IPS-18a (cell line): ENCODE data around the gene CD4.

Experiments
- H3K27ac ChIP-seq: one replicate; pipeline ENCODE4 v1.5.1; 2013; ENCODE audit warnings: low read length
- H3K27me3 ChIP-seq: one replicate; pipeline ENCODE4 v1.6.1; 2013; ENCODE audit warnings: mild to moderate bottlenecking, low read length; ENCODE audit not compliant: control insufficient read depth, insufficient read depth
- H3K36me3 ChIP-seq: one replicate; pipeline ENCODE4 v1.6.1; 2013; ENCODE audit warnings: low read depth, low read length; ENCODE audit not compliant: control insufficient read depth
- H3K4me1 ChIP-seq: one replicate; pipeline ENCODE4 v1.6.1; 2013; ENCODE audit warnings: low read depth, low read length; ENCODE audit not compliant: control insufficient read depth
- H3K4me3 ChIP-seq: one replicate; pipeline ENCODE4 v1.5.1; 2013; ENCODE audit warnings: low read length
- H3K9ac ChIP-seq: one replicate; pipeline ENCODE4 v1.6.1; 2013; ENCODE audit warnings: mild to moderate bottlenecking, low read length, moderate library complexity
- H3K9me3 ChIP-seq: one replicate; pipeline ENCODE4 v1.6.1; 2013; ENCODE audit warnings: low read depth, low read length; ENCODE audit not compliant: control insufficient read depth

The CD4 gene

GRCh38 chr12:6766651-6767349 is 22.5 kb upstream of the CD4 start:
- Histone ChIP-seq H3K4me3 (peak overlapping the region; percentile 80), H3K27ac (no peak overlapping the region), H3K36me3 (peaks cover 11% of the 10 kb centered on the region), H3K27me3 (no peaks in the 10 kb centered on the region), H3K9me3 (no peaks in the 10 kb centered on the region), H3K9ac (peak overlapping the region; percentile 47), H3K4me1 (peaks cover 30% of the 10 kb centered on the region)

GRCh38 chr12:6767353-6768319 is 21.7 kb upstream of the CD4 start:
- Histone ChIP-seq H3K9me3 (no peaks in the 10 kb centered on the region), H3K4me3 (peak overlapping the region; percentile 80), H3K4me1 (peaks cover 32% of the 10 kb centered on the region), H3K27ac (no peak overlapping the region), H3K9ac (peak overlapping the region; percentile 47), H3K36me3 (peaks cover 11% of the 10 kb centered on the region), H3K27me3 (peaks cover 3% of the 10 kb centered on the region)

- H3K4me3 ChIP-seq = peak overlapping the region; percentile 80
- no peaks in the 10 kb centered on the region for H3K9me3 ChIP-seq
- H3K27me3 ChIP-seq = peaks cover 11% of the 10 kb centered on the region
- H3K4me1 ChIP-seq = peaks cover 36% of the 10 kb centered on the region
- H3K36me3 ChIP-seq = peaks cover 11% of the 10 kb centered on the region
- peak overlapping the region; percentile 34 for H3K27ac ChIP-seq
- peak overlapping the region; percentile 47 for H3K9ac ChIP-seq
Measured at GRCh38 chr12:6768437-6768914, 20.9 kb upstream of the CD4 start.

- peak overlapping the region; percentile 34 for H3K27ac ChIP-seq
- peaks cover 16% of the 10 kb centered on the region for H3K27me3 ChIP-seq
- H3K9ac ChIP-seq = peak overlapping the region; percentile 46
- peaks cover 32% of the 10 kb centered on the region for H3K4me1 ChIP-seq
- no peaks in the 10 kb centered on the region for H3K9me3 ChIP-seq
- peak overlapping the region; percentile 80 for H3K4me3 ChIP-seq
- peaks cover 11% of the 10 kb centered on the region for H3K36me3 ChIP-seq
Measured at GRCh38 chr12:6768990-6769389, 20.3 kb upstream of the CD4 start.

- Histone ChIP-seq H3K9ac (no peak overlapping the region), H3K27me3 (peaks cover 23% of the 10 kb centered on the region), H3K36me3 (peaks cover 11% of the 10 kb centered on the region), H3K27ac (no peak overlapping the region), H3K9me3 (no peaks in the 10 kb centered on the region), H3K4me3 (peak overlapping the region; percentile 80), H3K4me1 (peaks cover 31% of the 10 kb centered on the region)
Measured at GRCh38 chr12:6769666-6770065, 19.7 kb upstream of the CD4 start.

- Histone ChIP-seq H3K4me1 (peaks cover 27% of the 10 kb centered on the region), H3K27me3 (peaks cover 27% of the 10 kb centered on the region), H3K36me3 (peaks cover 11% of the 10 kb centered on the region)
Measured at GRCh38 chr12:6770094-6770493, 19.2 kb upstream of the CD4 start.

GRCh38 chr12:6770600-6770999 is 18.7 kb upstream of the CD4 start:
- Histone ChIP-seq H3K27ac (no peak overlapping the region), H3K36me3 (peaks cover 11% of the 10 kb centered on the region), H3K9ac (no peak overlapping the region), H3K9me3 (no peaks in the 10 kb centered on the region), H3K4me3 (no peak overlapping the region), H3K27me3 (peaks cover 31% of the 10 kb centered on the region), H3K4me1 (peaks cover 22% of the 10 kb centered on the region)

More at GRCh38 chr12:6770094-6770493, 19.2 kb upstream of the CD4 start:
- H3K4me3 ChIP-seq = no peak overlapping the region
- no peaks in the 10 kb centered on the region for H3K9me3 ChIP-seq
- no peak overlapping the region for H3K9ac ChIP-seq
- H3K27ac ChIP-seq = no peak overlapping the region

- peaks cover 11% of the 10 kb centered on the region for H3K36me3 ChIP-seq
- H3K27me3 ChIP-seq = peaks cover 31% of the 10 kb centered on the region
- no peak overlapping the region for H3K4me3 ChIP-seq
- no peak overlapping the region for H3K27ac ChIP-seq
- H3K9ac ChIP-seq = no peak overlapping the region
- no peaks in the 10 kb centered on the region for H3K9me3 ChIP-seq
- H3K4me1 ChIP-seq = peaks cover 20% of the 10 kb centered on the region
Measured at GRCh38 chr12:6771091-6771495, 18.2 kb upstream of the CD4 start.

GRCh38 chr12:6771509-6772330 is 17.6 kb upstream of the CD4 start:
- peaks cover 11% of the 10 kb centered on the region for H3K36me3 ChIP-seq
- H3K4me3 ChIP-seq = no peak overlapping the region
- H3K27me3 ChIP-seq = peaks cover 31% of the 10 kb centered on the region
- H3K9me3 ChIP-seq = no peaks in the 10 kb centered on the region
- peaks cover 20% of the 10 kb centered on the region for H3K4me1 ChIP-seq
- H3K9ac ChIP-seq = no peak overlapping the region
- no peak overlapping the region for H3K27ac ChIP-seq

GRCh38 chr12:6772331-6772695 is 17.0 kb upstream of the CD4 start, which contains the start of gene LAG3:
TSS of gene LAG3 (plus strand) at chr12:6772520. CDS start at chr12:6772853, 333 bp downstream.
- H3K4me3 ChIP-seq = peak within 1 kb of the TSS; percentile 38
- no peaks in the 10 kb centered on the region for H3K9me3 ChIP-seq
- H3K27ac ChIP-seq = no peak within 1 kb of the TSS
- peaks cover 34% of the 10 kb centered on the region for H3K27me3 ChIP-seq
- peaks cover 20% of the 10 kb centered on the region for H3K4me1 ChIP-seq
- H3K9ac ChIP-seq = no peak within 1 kb of the TSS
- peaks cover 11% of the 10 kb centered on the region for H3K36me3 ChIP-seq
